ENCODE data around the gene ACBD4. TPM values are rescaled to one million over a fixed set of nuclear protein-coding genes. Genes with fewer than 3 reads are reported as not detected.

Gene ACBD4
- total RNA-seq (2021): 9.7 and 10.5 TPM in 2 replicates
- long read RNA-seq, transcript ACBD4-207 (10 exons, 1,579 nt): major isoform, 15 of 54 reads
- long read RNA-seq, partial matches to known transcripts: 4 of 54 reads
- long read RNA-seq, other reads (novel, unspliced or antisense): 28 of 54 reads

- WGBS (ENCODE audit: extremely low coverage, insufficient read length, low lambda C conversion rate): no CpG with 5 or more reads among the region's 40 CpGs
- peaks cover 0 to 2% (median 0%) of the 10 kb centered on the region in 3 experiments; a peak in 1 of 7 replicates for H3K36me3 Mint-ChIP-seq (ENCODE audit: insufficient read depth in 1 of 3, low read depth in 3 of 3)
- no peak within 1 kb of the TSS for H3K27ac Mint-ChIP-seq
- H3K23me2 ChIP-seq (ENCODE audit: insufficient read length, low read depth, low read length, poor library complexity, severe bottlenecking): peaks cover 14% of the 10 kb centered on the region
- no peak within 1 kb of the TSS for H3K56ac ChIP-seq (ENCODE audit: insufficient read length, low read depth, low read length)
- no peak within 1 kb of the TSS for H2AFZ ChIP-seq (ENCODE audit: low read length)
- peak; percentile 99 for DNase-seq
- H3K27me3 Mint-ChIP-seq (ENCODE audit: low read depth): peaks cover 1% of the 10 kb centered on the region; the same call in 1 of the 2 replicates
- no peak within 1 kb of the TSS for H3K4ac ChIP-seq (ENCODE audit: low read depth, low read length)
- H3K4me1 Mint-ChIP-seq: peaks cover 19 to 29% of the 10 kb centered on the region in 2 experiments
- H2BK20ac ChIP-seq (ENCODE audit: low read depth, low read length, poor library complexity, severe bottlenecking): no peak within 1 kb of the TSS
- H3T11ph ChIP-seq (ENCODE audit: low read length): no peak within 1 kb of the TSS
- no peak within 1 kb of the TSS for H3K14ac ChIP-seq (ENCODE audit: insufficient read depth, low read length)
- peak; percentile 100; the same call in 2 of the 3 replicates for TF ChIP-seq CTCF (conservative IDR thresholded peaks at IDR 0.05)
- H3K9me3 ChIP-seq (ENCODE audit: control insufficient read depth, low read depth, low read length): no peaks in the 10 kb centered on the region
- no peak within 1 kb of the TSS for H3K23ac ChIP-seq (ENCODE audit: insufficient read length, low read depth, low read length)
- H4K8ac ChIP-seq (replicated peaks; ENCODE audit: insufficient read length, low read depth, low read length): no peak within 1 kb of the TSS
- H3K18ac ChIP-seq (ENCODE audit: insufficient read length, low read depth, low read length): no peak within 1 kb of the TSS
- H4K91ac ChIP-seq (ENCODE audit: insufficient read length, low read depth, low read length): no peak within 1 kb of the TSS
- no peak within 1 kb of the TSS for H3K9ac ChIP-seq (ENCODE audit: extremely low read depth, insufficient read length, low read length)
- no peaks in the 10 kb centered on the region for H3K4me1 ChIP-seq (ENCODE audit: insufficient read depth, low read length)
- H4K5ac ChIP-seq (ENCODE audit: insufficient read length, low read depth, low read length): no peak within 1 kb of the TSS
- no peak within 1 kb of the TSS for H2AK5ac ChIP-seq (ENCODE audit: insufficient read length, low read length)
- peak within 1 kb of the TSS; percentile 67 for H3K4me2 ChIP-seq (ENCODE audit: insufficient read depth, insufficient read length, low read length)
- H2BK12ac ChIP-seq (ENCODE audit: insufficient read length, low read depth, low read length): no peak within 1 kb of the TSS
- H3K79me1 ChIP-seq (ENCODE audit: insufficient read depth, low read depth, low read length, poor library complexity, severe bottlenecking): no peaks in the 10 kb centered on the region
- no peaks in the 10 kb centered on the region for H3K79me2 ChIP-seq (ENCODE audit: insufficient read depth, low read length)
- H2BK15ac ChIP-seq (ENCODE audit: low read depth, low read length): no peak within 1 kb of the TSS
- peak within 1 kb of the TSS; percentile 70 to 76 for H3K4me3 Mint-ChIP-seq
- H3K27ac ChIP-seq (ENCODE audit: insufficient read length, low read depth, low read length): no peak within 1 kb of the TSS
- no peaks in the 10 kb centered on the region for H3K27me3 ChIP-seq (ENCODE audit: insufficient read depth, low read length)
- no peaks in the 10 kb centered on the region for H4K20me1 ChIP-seq (ENCODE audit: control insufficient read depth, insufficient read depth, insufficient read length)
- no peak within 1 kb of the TSS for H2BK5ac ChIP-seq (ENCODE audit: insufficient read length, low read length)
- peaks cover 3 to 5% of the 10 kb centered on the region in 2 experiments; a peak in 4 of 5 replicates for H3K9me3 Mint-ChIP-seq
- H2BK120ac ChIP-seq (ENCODE audit: low read depth, low read length, poor library complexity, severe bottlenecking): no peak within 1 kb of the TSS
These were observed at the start of gene ACBD4 for GRCh38 chr17:45135192-45135977. TSS of gene ACBD4 (plus strand) at chr17:45135687. CDS start at chr17:45136145, 458 bp downstream.

Measured in H9 (cell line).